ENCODE results near the gene KRTDAP.
"Not testable (repeated sequence)": the region's sequence is repeated elsewhere in the genome, so short reads cannot be mapped to it uniquely, and the experiment has no call there.

Gene KRTDAP

GRCh38 chr19:35484252-35485036, 5.8 kb downstream of the KRTDAP start:
- no peak for DNase-seq (ENCODE audit: low read depth)

- DNase-seq (ENCODE audit: low read depth), result no peak
Measured at GRCh38 chr19:35483089-35483488, 7.2 kb downstream of the KRTDAP start.

- DNase-seq (ENCODE audit: low read depth), result no peak
Measured at GRCh38 chr19:35478794-35479677, 11.2 kb downstream of the KRTDAP start.

- DNase-seq (ENCODE audit: low read depth), result no peak
Measured at GRCh38 chr19:35476149-35476548, 14.1 kb downstream of the KRTDAP start.

GRCh38 chr19:35474594-35474993, 15.7 kb downstream of the KRTDAP start:
- DNase-seq (ENCODE audit: low read depth), result not testable (repeated sequence)

- no peak for DNase-seq (ENCODE audit: low read depth)
Measured at GRCh38 chr19:35474104-35474503, 16.2 kb downstream of the KRTDAP start.

GRCh38 chr19:35471946-35472345, 18.3 kb downstream of the KRTDAP start:
- no peak for DNase-seq (ENCODE audit: low read depth)

- not testable (repeated sequence) for DNase-seq (ENCODE audit: low read depth)
Measured at GRCh38 chr19:35471075-35471474, 19.2 kb downstream of the KRTDAP start.

GRCh38 chr19:35470128-35470527, 20.1 kb downstream of the KRTDAP start:
- DNase-seq (ENCODE audit: low read depth), result no peak

GRCh38 chr19:35468637-35469036, 21.6 kb downstream of the KRTDAP start:
- DNase-seq (ENCODE audit: low read depth), result peak; percentile 25

GRCh38 chr19:35466259-35466658, 24.0 kb downstream of the KRTDAP start:
- no peak for DNase-seq (ENCODE audit: low read depth)

- not testable (repeated sequence) for DNase-seq (ENCODE audit: low read depth)
Measured at GRCh38 chr19:35462956-35463355, 27.3 kb downstream of the KRTDAP start.

- DNase-seq (ENCODE audit: low read depth), result no peak
Measured at GRCh38 chr19:35462476-35462953, 27.7 kb downstream of the KRTDAP start.

GRCh38 chr19:35461788-35462187, 28.5 kb downstream of the KRTDAP start:
- DNase-seq (ENCODE audit: low read depth), result not testable (repeated sequence)

GRCh38 chr19:35461060-35461459, 29.2 kb downstream of the KRTDAP start:
- DNase-seq (ENCODE audit: low read depth), result no peak

- DNase-seq (ENCODE audit: low read depth), result no peak
Measured at GRCh38 chr19:35460608-35461007, 29.7 kb downstream of the KRTDAP start.

- DNase-seq (ENCODE audit: low read depth), result no peak
Measured at GRCh38 chr19:35459414-35460082, 30.7 kb downstream of the KRTDAP start.

GRCh38 chr19:35458731-35459391, 31.4 kb downstream of the KRTDAP start:
- DNase-seq (ENCODE audit: low read depth), result no peak

- no peak for DNase-seq (ENCODE audit: low read depth)
Measured at GRCh38 chr19:35458192-35458591, 32.1 kb downstream of the KRTDAP start.

- DNase-seq (ENCODE audit: low read depth), result no peak
Measured at GRCh38 chr19:35457173-35457572, 33.1 kb downstream of the KRTDAP start.

GRCh38 chr19:35455616-35456201, 34.6 kb downstream of the KRTDAP start:
- DNase-seq (ENCODE audit: low read depth), result no peak
